Hypothalamus (tissue), 51 donors: ENCODE results near the gene LAMTOR3.
A peak's percentile ranks its signal among the peaks of the same experiment; 100 is the strongest.

Experiments
- DNase-seq, 51 donors: peaks; one replicate each; lab custom pipeline; 2025; lab: John Stamatoyannopoulos, UW

LAMTOR3 gene

DNA sequence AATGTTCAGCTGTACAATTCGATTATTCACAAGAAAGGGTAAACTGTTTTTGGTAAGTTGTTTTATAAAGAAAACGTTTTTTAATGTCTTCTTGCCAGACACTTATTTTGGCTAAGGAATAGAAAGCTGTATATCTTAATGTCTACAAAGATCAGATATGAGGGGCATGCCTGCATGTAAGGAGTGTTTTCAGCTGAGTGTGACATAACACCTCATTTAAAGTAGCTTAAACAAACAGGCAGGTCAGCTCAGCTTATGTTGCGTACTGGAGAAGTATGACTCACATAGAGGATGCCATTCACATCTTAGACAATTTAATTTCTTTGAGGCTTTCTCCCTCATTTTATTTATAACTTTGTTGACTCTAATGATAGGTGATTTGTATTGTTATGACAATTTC is 30.4 kb downstream of the LAMTOR3 start:
- DNase-seq = no peak

DNA sequence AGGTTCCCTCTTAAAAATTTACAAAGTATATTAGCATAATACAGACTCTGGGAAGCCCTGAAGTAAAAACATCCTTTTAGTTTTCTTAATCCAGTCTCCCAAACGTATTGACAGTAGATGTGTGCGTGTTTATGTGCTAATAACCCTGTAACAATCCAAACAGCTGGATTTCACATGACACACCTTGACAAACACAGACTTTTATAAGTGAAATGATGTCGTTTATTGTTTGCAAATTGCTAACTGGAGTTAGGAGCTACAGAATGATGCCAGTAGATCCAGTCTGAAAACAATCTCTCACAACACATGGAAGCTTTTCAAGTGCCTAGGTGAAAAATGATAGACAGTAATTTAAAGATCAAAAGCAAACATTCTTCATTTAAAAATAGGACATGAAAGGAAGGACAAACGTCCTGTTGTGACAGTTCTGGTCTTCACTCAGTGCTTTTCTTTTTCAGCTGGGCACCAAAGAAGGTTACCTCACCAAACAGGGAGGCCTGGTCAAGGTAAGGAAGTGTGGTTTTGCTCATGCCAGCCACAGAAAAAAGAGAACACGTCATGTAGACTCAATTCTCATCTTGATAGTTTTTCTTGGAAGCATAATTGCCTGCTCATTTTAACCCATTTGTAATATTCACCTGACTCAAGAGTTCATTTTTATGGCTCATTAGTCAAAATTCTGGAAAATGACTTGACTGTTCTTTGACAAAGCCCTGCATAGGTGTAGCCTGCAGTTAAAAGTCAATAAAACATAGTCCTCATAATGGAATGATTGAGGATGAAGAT is 32.9 kb downstream of the LAMTOR3 start:
- DNase-seq = no peak

DNA sequence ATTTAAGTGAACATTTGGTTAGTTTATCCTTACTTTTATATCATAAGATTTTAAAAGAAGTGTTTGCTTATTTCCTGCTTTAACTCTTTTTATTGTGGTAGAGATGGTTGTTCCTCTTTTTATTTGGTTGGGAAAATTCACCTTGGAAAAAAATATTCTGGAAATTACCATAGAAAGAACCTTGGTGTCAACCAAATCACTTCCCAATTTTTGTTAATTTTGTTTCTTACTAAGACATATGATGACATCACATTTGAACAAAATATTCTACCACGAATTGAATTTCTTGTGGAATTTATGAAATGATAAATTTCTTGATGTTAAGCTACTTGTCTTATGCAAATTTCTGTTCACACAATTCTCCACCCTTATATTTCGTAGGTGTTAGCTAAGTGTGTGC is 33.7 kb downstream of the LAMTOR3 start:
- DNase-seq = no peak

DNA sequence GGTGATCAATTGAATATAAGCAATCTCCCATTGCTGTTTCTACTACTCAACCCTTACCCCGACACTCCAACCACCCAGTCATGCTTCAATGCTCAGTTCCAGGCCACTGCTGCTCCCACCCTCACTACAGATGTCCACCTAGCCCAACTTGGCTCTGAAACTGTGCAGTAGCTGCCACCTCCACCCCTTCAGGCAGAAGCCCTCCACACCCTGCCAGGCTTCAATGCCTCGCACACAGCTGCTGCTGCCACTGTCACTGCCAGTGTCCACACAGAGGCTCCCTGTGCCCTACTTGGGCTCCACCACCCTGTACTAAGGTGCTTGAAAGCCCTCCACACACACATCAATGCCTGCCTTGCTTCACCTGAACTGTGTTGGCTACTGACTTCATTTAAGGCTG is 34.6 kb downstream of the LAMTOR3 start:
- DNase-seq = no peak

DNA sequence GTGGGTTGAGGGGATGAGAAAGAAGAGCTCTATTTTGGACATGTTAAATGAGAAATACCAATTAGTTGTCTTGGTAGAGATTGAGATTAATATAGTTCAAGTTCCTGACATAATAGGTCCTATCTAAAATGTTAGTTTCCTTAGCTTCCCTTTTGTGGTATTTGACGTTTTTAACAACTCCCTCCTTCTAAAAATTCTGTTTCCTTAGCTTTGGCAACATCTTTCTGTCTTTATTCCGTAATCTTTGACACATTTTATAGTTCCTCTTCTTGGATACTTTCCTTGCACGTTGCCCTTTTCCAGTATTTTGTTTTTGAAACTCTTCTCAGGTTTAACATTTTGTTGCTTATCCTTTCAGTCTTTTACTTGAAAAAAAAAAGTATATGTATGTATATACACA is 36.9 kb downstream of the LAMTOR3 start:
- no peak for DNase-seq

DNA sequence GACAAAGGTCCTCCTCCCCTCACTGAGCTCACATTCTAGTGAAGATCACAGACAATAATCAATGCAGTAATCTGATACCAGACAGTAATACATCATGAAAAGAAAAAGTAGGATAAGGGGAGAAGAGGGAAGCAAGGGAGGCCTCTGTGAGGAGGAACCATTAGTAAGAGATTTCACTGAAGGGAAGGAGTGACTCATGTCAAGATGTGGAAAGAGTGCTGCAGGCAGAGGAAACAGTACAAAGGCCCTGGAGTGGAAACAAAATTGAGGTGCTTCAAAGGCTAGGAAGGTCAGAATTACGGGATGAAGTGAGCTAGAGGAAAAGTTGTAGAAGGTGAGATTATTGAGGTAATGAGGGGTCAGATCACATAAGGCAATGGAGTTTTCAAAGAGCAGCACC is 38.1 kb downstream of the LAMTOR3 start:
- DNase-seq = no peak

DNA sequence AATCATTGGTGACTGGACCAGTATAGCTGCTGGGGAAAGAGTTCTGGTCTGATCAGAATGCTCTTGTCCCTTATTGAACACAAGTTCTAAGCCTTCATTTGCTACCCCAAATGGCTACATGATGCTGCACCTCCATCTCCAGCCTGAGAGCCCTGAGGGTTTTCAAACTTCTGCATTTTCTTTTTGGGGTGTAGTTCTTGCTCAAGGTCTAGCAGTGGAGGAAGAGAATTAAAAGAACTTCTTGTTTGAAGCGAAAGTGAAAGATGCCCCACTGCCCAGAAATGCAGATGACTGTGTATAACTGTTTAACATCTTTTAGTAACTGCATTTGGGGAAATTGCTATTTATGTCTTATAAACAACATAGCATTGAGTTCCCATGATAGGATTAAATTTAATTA is 38.5 kb downstream of the LAMTOR3 start:
- DNase-seq = no peak

DNA sequence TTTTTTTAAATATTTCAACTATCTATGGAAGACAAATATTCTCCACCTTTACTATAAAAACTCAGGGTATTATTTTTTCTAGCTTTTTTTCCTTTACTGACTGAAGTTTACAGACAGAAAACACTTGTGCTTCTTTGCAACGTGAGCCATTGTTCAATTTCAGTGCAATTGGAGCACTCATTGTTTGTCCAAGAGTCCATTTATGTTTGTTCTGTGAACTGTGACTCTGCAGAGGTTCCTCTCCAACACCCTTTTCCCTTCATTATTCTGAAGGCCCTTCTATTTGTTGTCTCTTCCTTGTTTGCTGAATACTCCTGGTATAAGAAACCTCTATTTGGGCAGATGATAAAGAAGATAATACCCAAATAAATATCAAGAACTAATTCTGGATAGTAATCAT is 40.2 kb downstream of the LAMTOR3 start:
- no peak for DNase-seq

DNA sequence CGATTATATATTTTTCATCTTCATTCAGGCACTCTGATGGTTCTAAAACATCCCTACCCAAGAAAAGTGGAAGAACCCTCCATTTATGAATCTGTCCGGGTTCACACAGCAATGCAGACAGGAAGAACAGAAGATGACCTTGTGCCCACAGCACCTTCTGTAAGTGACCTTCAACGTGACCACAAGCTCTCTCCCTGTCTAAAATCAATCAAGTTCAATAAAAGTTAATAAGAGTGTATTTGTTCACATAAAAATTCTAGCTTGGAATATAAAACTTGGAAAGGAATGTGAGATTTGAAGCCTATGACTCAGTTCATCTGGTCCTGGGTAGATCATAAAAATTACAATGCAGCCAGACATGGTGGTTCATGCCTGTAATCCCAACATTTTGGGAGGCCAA is 41.0 kb downstream of the LAMTOR3 start:
- no peak for DNase-seq

DNA sequence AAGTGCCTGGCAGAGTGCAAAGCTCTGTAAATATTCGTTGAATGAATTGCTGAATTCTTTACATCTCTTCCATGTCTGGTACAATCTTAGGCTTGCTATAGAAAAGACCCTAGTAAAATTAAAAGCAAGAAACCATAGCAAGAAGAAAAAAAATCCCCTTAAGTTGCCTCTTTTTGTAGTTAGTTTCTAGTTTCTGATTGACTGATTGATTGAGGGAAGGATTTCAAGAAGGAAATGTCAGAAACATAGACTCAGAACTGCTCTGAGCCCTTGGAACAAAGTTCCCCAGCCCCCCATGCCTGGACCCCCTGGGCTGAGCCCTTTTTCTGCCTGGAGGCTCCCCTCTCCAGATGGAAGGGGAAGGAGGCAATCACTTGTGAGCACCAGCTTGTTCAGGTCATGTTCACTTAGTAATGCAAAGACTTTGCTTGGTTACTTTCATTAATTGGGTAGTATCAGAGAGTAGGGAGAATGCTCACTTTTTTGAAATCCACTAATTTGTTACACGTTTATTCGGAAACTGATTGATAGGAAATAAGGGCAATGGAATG is 42.0 kb downstream of the LAMTOR3 start:
- DNase-seq = no peak

DNA sequence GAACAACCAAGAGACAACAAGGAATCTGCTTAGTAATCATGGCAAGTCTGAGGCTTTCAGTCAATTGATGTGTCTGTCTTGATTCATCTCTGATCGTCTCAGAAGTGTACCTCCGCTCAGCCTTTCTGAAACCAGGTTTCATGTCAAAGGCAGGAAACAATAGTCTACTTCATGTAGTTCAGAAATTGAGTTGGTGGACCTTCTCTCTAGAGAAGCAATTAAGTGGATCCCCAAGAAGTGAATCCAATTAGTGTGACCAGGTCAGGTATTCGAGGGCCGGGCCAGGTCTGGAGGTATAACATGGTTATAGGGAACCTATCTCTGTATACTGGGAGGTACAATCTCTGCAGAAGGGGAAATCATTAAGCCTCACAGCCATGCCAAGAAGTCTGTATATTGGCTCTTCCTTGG is 45.6 kb downstream of the LAMTOR3 start:
- DNase-seq = no peak

DNA sequence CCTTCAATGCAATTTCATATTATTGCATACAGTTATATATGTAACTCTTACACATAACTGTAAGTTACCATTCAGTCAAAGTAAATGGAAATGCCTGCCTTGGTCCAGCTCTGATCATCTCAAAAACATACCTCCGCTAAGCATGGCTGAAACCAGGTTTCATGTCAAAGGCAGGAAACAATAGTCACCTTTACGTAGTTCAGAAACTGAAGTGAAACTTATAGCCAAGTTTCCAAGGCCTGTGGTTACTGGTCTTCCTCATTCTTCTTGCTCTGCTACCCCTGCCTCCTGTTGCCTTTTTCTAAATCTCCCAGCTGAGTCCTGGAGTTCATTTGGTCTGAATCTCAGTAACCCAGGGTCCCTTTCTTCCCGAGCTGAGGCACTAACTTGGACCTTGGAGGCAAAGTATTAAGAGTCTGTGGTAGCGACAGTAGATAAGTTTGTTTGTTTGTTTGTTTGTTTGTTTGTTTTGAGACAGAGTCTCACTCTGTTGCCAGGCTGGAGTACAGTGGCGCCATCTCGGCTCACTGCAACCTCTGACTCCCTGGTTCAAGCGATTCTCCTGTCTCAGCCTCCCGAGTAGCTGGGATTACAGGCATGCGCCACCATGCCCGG is 46.8 kb downstream of the LAMTOR3 start:
- DNase-seq = peak in 1 of 51 donors; percentile 6

DNA sequence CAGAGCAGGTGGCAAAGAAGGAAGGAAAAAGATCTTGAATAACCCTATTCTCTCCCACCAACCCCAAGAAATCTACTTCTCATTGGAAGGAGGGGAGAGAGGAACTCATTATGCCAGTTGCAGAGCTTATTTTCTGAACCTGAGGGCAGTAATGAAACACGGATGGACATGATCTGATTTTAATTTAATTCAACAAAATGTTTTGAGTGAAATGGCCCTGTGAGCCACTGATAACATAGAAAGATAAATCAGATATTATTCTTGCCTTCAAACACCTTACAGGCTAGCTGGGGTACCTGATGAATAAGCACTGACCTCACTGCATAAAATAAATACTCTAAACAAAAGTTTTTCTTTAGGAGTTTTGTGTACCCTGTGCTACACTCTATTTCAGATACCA is 47.3 kb downstream of the LAMTOR3 start:
- DNase-seq = no peak

DNA sequence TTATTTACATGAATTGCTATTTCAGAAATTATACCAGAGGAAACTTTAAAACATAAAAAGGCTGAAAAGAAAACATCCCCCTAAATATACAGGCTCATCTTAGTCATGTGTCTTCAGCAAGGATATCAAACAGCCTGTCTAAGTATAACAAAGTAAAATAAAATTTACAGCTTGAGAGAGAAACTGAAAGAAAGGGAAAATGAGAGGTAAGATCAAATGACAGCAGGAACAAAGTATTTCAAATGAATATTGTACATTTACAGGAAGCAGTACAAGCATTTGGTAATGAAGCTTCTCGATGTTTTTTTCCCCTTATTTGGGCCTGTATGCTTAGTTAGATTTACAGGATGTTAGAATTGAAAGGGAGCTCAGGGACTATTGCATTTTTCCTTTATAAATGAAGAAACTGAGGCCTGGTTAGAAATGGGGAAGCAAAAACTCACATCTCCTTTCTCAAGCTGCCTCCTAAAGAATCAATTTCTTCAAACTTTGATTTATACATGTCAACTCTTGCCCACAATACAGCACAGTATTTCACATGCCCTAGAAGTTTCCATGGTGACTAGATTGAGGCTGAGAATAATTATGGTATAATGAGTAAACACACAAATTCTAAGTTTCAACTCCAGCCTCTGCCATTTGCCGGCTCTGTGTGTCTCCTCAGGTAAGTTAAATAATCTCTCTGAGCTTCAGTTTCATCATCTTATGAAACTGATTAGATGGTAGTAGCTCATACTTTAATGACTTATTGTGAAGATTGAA is 48.3 kb downstream of the LAMTOR3 start:
- no peak for DNase-seq

DNA sequence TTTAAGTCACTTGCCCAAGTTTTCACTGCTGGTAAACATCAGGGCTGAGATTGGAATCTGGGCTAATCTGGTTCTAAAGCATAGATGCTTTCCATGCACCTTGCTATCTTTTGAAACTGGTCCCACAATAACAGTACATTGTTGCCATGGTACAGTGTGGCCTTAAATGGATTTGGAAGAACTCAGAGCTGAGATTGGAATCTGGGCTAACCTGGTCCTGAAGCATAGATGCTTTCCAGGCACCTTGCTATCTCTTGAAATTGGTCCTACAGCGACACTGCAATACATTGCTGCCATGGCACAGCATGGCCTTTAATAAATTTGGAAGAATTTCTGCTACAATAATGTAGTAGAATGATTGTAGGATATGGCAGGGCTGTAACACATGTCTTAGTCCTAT is 49.0 kb downstream of the LAMTOR3 start:
- DNase-seq = no peak

DNA sequence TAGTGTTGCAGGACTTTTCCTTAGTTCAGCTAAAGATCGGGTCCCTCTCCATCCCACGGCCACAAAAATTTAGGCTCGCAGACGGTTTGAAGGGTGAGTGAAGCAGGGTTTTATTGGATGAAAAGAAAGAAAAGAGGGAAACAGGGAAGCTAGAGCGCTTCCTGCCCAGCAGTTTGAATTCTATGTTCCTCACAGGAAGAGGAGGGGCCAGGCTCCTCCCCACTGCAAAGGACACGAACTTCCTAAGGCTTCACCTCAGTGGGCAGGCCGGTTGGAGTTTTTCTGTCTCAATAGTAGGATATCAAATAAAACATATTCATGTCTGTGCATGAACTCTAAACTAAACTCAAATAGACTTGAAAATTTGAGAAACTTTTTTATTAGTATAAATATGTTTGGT is 50.2 kb downstream of the LAMTOR3 start:
- DNase-seq = no peak

DNA sequence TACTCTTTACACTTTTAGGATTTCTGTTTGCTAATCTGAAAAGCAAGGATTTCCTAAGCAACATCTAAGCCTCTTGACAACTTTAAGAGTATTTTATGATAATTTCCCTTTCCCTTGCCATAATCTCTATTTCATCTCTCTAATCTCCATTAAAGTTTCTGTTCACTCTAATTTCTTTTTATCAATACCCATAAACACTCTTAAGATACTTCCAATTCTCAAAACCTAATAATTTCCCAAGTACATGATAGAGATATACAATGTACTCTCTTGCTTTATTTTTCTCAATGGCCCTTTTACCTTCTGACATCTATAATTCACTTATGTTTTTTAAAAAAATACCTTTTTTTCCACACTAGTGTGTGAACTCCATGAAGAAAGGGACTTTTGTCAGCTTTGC is 50.8 kb downstream of the LAMTOR3 start:
- no peak for DNase-seq

DNA sequence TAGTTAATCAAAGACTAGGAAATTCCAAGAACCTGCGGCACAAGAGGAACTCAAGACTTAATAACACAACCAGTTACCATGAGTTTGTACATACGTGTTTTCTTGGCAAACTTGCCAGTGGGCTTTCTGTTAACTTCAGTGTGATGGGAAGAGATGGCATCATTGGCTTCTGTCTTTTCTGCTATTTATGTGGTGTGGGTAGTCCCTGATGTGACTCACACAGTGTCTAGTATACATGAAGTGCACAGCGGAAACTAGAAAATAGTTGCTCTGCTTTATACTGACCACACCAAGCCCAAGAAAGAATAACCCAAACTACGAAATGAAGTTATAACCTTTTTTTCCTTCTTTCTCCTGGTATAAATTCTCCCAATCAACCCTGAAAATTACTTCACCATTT is 53.1 kb downstream of the LAMTOR3 start:
- no peak for DNase-seq

DNA sequence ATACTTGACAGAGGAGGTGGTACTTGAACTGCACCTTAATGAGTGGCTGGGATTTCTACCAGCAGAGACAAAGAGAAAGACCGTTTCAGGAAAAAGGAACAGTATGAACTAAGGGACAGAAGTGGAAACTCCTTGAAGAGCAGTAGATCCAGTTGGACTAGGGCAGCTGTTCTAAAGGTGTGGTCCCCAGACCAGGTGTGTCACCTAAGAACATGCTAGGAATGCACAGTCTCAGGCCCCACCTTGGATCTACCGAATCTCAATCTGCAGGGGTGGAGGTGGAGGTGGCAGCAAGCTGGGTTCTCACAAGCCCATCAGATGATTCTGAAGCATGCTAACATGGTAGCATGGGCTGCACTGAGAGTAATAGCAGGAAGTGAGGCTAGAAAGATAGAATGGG is 55.3 kb downstream of the LAMTOR3 start:
- DNase-seq = no peak

DNA sequence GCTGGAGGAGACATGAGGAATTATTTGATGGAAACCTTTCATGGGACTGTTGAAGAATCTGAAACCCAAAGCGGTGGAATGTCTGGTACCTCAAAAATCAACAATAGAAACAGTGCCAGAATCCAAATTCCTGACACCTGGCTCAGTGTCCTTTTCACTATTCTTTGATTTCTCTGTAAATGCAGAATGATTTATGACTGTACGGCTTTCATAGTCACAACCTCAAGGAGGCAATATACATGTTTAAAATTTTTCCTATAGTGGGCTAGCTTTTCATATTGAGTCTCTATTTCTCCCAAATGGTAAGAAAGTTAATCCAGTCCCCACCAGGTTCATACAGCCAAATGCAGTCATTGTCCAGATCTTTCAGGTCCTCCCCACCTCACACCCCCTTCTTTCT is 58.3 kb downstream of the LAMTOR3 start:
- no peak for DNase-seq

DNA sequence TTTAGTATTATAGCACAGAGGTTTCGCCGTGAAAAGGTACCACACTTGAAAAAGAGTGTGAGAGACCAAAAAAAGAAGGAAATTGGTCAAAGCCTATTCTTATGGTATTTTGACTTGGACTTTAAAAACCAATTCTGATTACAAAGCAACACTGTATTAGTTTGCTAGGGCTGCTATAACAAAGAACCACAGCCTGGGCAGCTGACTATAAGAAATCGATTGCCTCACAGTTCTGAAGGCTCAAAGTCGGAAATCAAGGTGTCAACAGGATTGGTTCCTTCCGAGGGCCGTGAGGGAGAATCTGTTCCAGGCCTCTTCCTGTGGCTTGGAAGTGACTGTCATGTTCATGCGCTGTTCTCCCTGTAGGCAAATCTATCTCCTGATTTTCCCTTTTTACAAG is 59.7 kb downstream of the LAMTOR3 start:
- no peak for DNase-seq

DNA sequence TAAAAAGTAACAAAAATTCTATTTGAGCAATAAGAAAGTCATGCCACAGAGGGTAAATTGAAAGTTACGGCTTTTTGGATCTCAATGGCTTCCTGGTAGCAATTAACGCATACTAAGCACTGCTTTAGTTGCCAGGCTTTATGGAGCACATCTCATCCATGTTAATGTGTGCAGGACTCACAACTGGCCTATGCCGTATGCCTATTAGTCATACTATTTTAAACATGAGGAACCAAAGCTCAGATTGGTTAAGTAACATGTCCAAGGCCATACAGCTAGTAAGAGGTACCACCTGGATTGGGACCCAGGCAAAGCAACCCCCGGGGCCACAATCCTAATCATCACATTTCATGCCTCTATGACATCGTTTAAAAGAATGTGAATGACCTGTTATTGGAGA is 60.5 kb downstream of the LAMTOR3 start:
- no peak for DNase-seq
